K562 (cell line): ENCODE results near the gene KIAA2012. TPM values are rescaled to one million over a fixed set of nuclear protein-coding genes. Genes with fewer than 3 reads are reported as not detected.
A peak's percentile ranks its signal among the peaks of the same experiment; 100 is the strongest.

Source experiments
- ATAC-seq: fragments of 200-7000 bp; cut with Tn5 transposase; 3 replicates; pipeline ENCODE4 v1.9.1; 2020; ENCODE audit warnings: moderate library complexity
- BruUV-seq: library from RNA; stranded (reverse); fragments of 400-500 nt; replicated peaks from 2 replicates; lab custom pipeline; 2021; lab: Mats Ljungman, UMichigan
- CTCF ChIA-PET: fragments of 300-600 bp; formaldehyde crosslinking; extraction: SDS; loops from one replicate; lab custom pipeline; 2021; ENCODE audit warnings: low intra/inter-chr PET ratio; lab: Yijun Ruan, JAX
- POLR2A ChIA-PET: fragments of 300-600, 350-650 bp; sonication (Branson Sonifier 250); formaldehyde crosslinking; extraction: SDS; loops from one replicate; lab custom pipeline; 2021; ENCODE audit warnings: antibody characterized with exemption, inconsistent platforms; lab: Yijun Ruan, JAX
- DNase-seq, 4 experiments: peaks; one replicate each; pipeline versions ENCODE4 v3.0.0 to v3.0.0-alpha.2; 2011 to 2018; ENCODE audit warnings: low spot score in 3 of 4, mixed read lengths in 3 of 4; ENCODE audit errors: extremely low read depth in 1 of 4
- FAIRE-seq: peaks from 2 replicates; lab custom pipeline; 2011; peaks lifted over from hg19 to GRCh38; lab: Jason Lieb, UNC
- H2AFZ ChIP-seq: 2 replicates; pipeline ENCODE4 v1.6.0; 2011; ENCODE audit warnings: low read depth, low read length, control low read depth, inconsistent platforms
- H3K27ac ChIP-seq: fragments of 200-600 bp; 3 replicates; pipeline ENCODE4 v1.8.0; 2011; ENCODE audit warnings: low read depth, mild to moderate bottlenecking, control low read depth, inconsistent platforms, low read length, moderate library complexity, mixed read lengths; ENCODE audit errors: extremely low read depth
- H3K27me3 ChIP-seq, 2 experiments: fragments of 300-600 bp in 1 of 2; 2 replicates in 1 of 2; 3 replicates in 1 of 2; pipeline versions ENCODE4 v1.6.0 to v1.8.0; 2011; ENCODE audit warnings: inconsistent platforms in 2 of 2, low read length in 2 of 2, mild to moderate bottlenecking in 1 of 2, mixed read lengths in 1 of 2, moderate library complexity in 1 of 2; ENCODE audit not compliant: control insufficient read depth in 2 of 2, insufficient read depth in 2 of 2
- H3K36me3 ChIP-seq: fragments of 300-600 bp; 3 replicates; pipeline ENCODE4 v1.8.0; 2011; ENCODE audit warnings: mild to moderate bottlenecking, low read length, inconsistent platforms; ENCODE audit not compliant: control insufficient read depth, insufficient read depth
- H3K4me1 ChIP-seq, 2 experiments: fragments of 200-600 bp in 1 of 2; replicated peaks in 1 of 2; 2 replicates in 1 of 2; 3 replicates in 1 of 2; pipeline versions ENCODE4 v1.5.1 to v1.8.0; 2011; ENCODE audit warnings: inconsistent platforms in 2 of 2, low read length in 2 of 2, mild to moderate bottlenecking in 1 of 2, mixed read lengths in 1 of 2, moderate library complexity in 1 of 2; ENCODE audit not compliant: control insufficient read depth in 2 of 2, insufficient read depth in 2 of 2
- H3K4me2 ChIP-seq: 2 replicates; pipeline ENCODE4 v1.6.1; 2011; ENCODE audit warnings: low read length, control low read depth, inconsistent platforms, mixed read lengths; ENCODE audit not compliant: insufficient read depth
- H3K4me3 ChIP-seq: fragments of 200-600 bp; sonication (generic), shearing (Covaris generic); 2 replicates; pipeline ENCODE4 v1.5.1; 2016; ENCODE audit warnings: control low read depth, inconsistent platforms
- H3K79me2 ChIP-seq: fragments of 200-600 bp; 3 replicates; pipeline ENCODE4 v1.8.0; 2011; ENCODE audit warnings: low read length, inconsistent platforms; ENCODE audit not compliant: control insufficient read depth, insufficient read depth
- H3K9ac ChIP-seq, 2 experiments: 2 replicates each; pipeline versions ENCODE4 v1.6.0 to v1.6.1; 2011; ENCODE audit warnings: low read depth in 2 of 2, low read length in 2 of 2, control low read depth in 1 of 2, inconsistent platforms in 1 of 2, mild to moderate bottlenecking in 1 of 2, mixed read lengths in 1 of 2; ENCODE audit not compliant: insufficient read depth in 1 of 2
- H3K9me1 ChIP-seq: one replicate; pipeline ENCODE4 v1.6.0; 2011; ENCODE audit warnings: inconsistent platforms, mild to moderate bottlenecking, low read length, moderate library complexity; ENCODE audit not compliant: control insufficient read depth, insufficient read depth
- H3K9me3 ChIP-seq: replicated peaks from 2 replicates; pipeline ENCODE4 v1.5.1; 2011; ENCODE audit warnings: low read depth, low read length, inconsistent platforms; ENCODE audit not compliant: control insufficient read depth, insufficient read depth
- H4K20me1 ChIP-seq: replicated peaks from 2 replicates; pipeline ENCODE4 v1.6.1; 2011; ENCODE audit warnings: low read length, inconsistent platforms, mixed read lengths; ENCODE audit not compliant: control insufficient read depth, insufficient read depth
- ARHGAP35 ChIP-seq: fragments of 450-650 bp; IDR thresholded peaks from 2 replicates; pipeline ENCODE4 v1.6.1; 2018; ENCODE audit not compliant: partially characterized antibody
- BCOR ChIP-seq: fragments of 450-650 bp; IDR thresholded peaks from 2 replicates; pipeline ENCODE4 v1.6.1; 2016
- C11orf30 ChIP-seq: fragments of 450-650 bp; IDR thresholded peaks from 2 replicates; pipeline ENCODE4 v1.6.1; 2016; ENCODE audit warnings: low read depth, mild to moderate bottlenecking
- CXXC5 ChIP-seq: fragments of 250-450 bp; sonication (Bioruptor Pico); IDR thresholded peaks from 2 replicates; pipeline ENCODE4 v1.8.0; 2022; ENCODE audit warnings: inconsistent platforms, mild to moderate bottlenecking, moderate library complexity
- DLX4 ChIP-seq: fragments of 250-450 bp; sonication (Bioruptor Pico); IDR thresholded peaks from 2 replicates; pipeline ENCODE4 v1.6.1; 2021; ENCODE audit warnings: mild to moderate bottlenecking
- EHMT2 ChIP-seq: fragments of 450-650 bp; IDR thresholded peaks from 2 replicates; pipeline ENCODE4 v1.6.1; 2018; ENCODE audit warnings: antibody characterized with exemption
- MTF1 ChIP-seq: fragments of 250-450 bp; sonication (Bioruptor Pico); IDR thresholded peaks from 2 replicates; pipeline ENCODE4 v1.9.0; 2021; ENCODE audit warnings: moderate library complexity, mild to moderate bottlenecking, inconsistent platforms, borderline replicate concordance
- RAD21 ChIP-seq, 2 experiments: fragments of 250-450 bp in 1 of 2; fragments of 450-650 bp in 1 of 2; sonication (Bioruptor Pico) in 1 of 2; formaldehyde crosslinking in 1 of 2; IDR thresholded peaks in 1 of 2; conservative IDR thresholded peaks in 1 of 2; 2 replicates each; pipeline versions ENCODE4 v1.4.0 to v1.8.0; 2020 to 2022; ENCODE audit warnings: mild to moderate bottlenecking in 2 of 2, moderate library complexity in 1 of 2
- RFX5 ChIP-seq: IDR thresholded peaks from 2 replicates; pipeline ENCODE4 v1.6.1; 2011; ENCODE audit warnings: low read depth, mild to moderate bottlenecking, improper control_type of control experiment, low read length
- SMAD1 ChIP-seq: fragments of 150-350 bp; IDR thresholded peaks from 2 replicates; pipeline ENCODE4 v1.6.1; 2014; ENCODE audit warnings: low read length, low read depth; ENCODE audit not compliant: partially characterized antibody
- ZFPM2 ChIP-seq: fragments of 250-450 bp; sonication (Bioruptor Pico); IDR thresholded peaks from 2 replicates; pipeline ENCODE4 v1.5.1; 2022; ENCODE audit warnings: mild to moderate bottlenecking
- ZNF212 ChIP-seq: fragments of 450-650 bp; formaldehyde crosslinking; IDR thresholded peaks from 2 replicates; pipeline ENCODE4 v1.4.0; 2020; ENCODE audit warnings: mild to moderate bottlenecking
- ZNF583 ChIP-seq: fragments of 250-450 bp; sonication (Bioruptor Pico); IDR thresholded peaks from 2 replicates; pipeline ENCODE4 v1.4.0; 2020
- WGBS: fragments of 100-300 bp; shearing (Covaris generic); methylation state at CpG from one replicate; pipeline ENCODE4 v1.1.6; 2016; ENCODE audit warnings: low coverage, mixed read lengths; ENCODE audit not compliant: insufficient coverage; ENCODE audit errors: missing lambda C conversion rate; 5-methylcytosine and 5-hydroxymethylcytosine counted together
- in situ Hi-C: fragments of 300-500 bp; cut with MboI; formaldehyde crosslinking; loops from 4 replicates; pipeline ENCODE4 v1.15.0; 2018; ENCODE audit warnings: inconsistent platforms, mixed read lengths
- intact Hi-C: fragments of 100-400 bp; cut with micrococcal nuclease; formaldehyde crosslinking; loops from 2 replicates; pipeline ENCODE4 v1.14.2; 2022
- polyA plus RNA-seq, 8 experiments: library from polyadenylated mRNA; depleted of rRNA in 4 of 8; stranded (reverse) in 5 of 8; unstranded in 3 of 8; fragments of >200 nt; fragmentation: Nextera tagmentation in 2 of 8; fragmentation: Illumina TruSeq in 1 of 8; extraction: Ambion mirVana in 2 of 8; extraction: Trizol in 1 of 8; gene quantifications; 2 replicates each; pipeline versions ENCODE4 v1.2.1 to v1.2.3, GENCODE V29; 2011 to 2014; ENCODE audit warnings: inconsistent platforms in 1 of 8, missing spikeins in 1 of 8
- total RNA-seq, 7 experiments: library from RNA; depleted of rRNA in 6 of 7; stranded (reverse); fragments of >200 nt in 6 of 7; fragmentation: Illumina TruSeq in 2 of 7; extraction: Trizol in 2 of 7; gene quantifications; 2 replicates each; pipeline versions ENCODE4 v1.2.1 to v1.2.3, GENCODE V29; 2011 to 2021; ENCODE audit warnings: low replicate concordance in 1 of 7
- TF ChIP-seq, protein P1 (sequence below): fragments of 450-650 bp; IDR thresholded peaks from 2 replicates; pipeline ENCODE4 v1.6.1; 2016; ENCODE audit warnings: missing biosample characterization, missing genetic modification characterization

Gene KIAA2012
- total and polyA plus RNA-seq, 9 of the 15 experiments (the other 6 are each of a cell fraction or from before 2014, with no cell fraction given), result not detected

DNA sequence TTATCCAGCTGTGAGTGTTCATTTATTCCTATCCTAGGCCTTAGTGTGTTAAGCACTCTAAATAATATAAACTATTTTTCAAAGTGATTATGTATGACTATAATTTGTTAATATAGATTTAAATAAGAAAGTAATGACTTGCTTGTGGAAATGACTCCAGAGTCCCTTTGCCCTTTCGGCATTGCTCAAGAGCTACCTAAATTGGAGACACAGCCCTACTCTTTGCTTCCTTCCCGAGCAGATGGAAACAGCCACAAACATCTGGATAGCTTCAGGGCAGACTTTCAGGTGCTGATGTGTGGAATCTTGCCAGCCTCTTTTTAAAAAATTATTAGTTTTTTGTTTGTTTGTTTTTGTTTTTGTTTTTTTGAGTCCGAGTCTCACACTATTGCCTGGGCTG lies 121.4 kb downstream of the KIAA2012 start (continued):
- TF ChIP-seq RFX5 (no peak), CXXC5 (no peak), ZFPM2 (no peak), ZNF212 (CRISPR knock-in tag) (no peak), SMAD1 (no peak), DLX4 (CRISPR knock-in tag) (no peak), MTF1 (CRISPR knock-in tag) (no peak), ZNF583 (CRISPR knock-in tag) (no peak), C11orf30 (no peak), BCOR (no peak), ARHGAP35 (no peak)
- TF ChIP-seq, protein P1, sequence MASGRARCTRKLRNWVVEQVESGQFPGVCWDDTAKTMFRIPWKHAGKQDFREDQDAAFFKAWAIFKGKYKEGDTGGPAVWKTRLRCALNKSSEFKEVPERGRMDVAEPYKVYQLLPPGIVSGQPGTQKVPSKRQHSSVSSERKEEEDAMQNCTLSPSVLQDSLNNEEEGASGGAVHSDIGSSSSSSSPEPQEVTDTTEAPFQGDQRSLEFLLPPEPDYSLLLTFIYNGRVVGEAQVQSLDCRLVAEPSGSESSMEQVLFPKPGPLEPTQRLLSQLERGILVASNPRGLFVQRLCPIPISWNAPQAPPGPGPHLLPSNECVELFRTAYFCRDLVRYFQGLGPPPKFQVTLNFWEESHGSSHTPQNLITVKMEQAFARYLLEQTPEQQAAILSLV (tag), result no peak
- TF ChIP-seq, all 486 proteins: peak for 0

DNA sequence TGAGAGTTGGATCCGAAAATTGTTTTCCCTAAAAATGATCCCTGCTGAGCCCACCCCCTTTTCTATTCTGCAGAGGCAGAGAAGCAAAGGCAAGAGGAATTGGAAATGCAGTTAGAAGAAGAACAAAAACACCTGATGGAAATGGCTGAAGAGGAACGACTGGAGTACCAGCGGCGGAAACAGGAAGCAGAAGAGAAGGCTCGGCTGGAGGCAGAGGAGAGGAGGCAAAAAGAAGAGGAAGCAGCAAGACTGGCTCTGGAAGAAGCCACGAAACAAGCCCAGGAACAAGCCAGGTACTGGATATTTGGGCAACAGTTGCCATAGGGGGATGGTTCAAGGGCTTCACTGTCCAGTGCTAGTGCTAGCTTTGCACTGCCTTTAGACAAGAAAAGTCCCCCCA lies 123.7 kb downstream of the KIAA2012 start:
- Histone ChIP-seq H3K79me2 (no peaks in the 10 kb centered on the region), H4K20me1 (no peaks in the 10 kb centered on the region), H3K9me1 (no peaks in the 10 kb centered on the region)
- intact Hi-C loops, result no loop called here
- 10% methylated on average over 5 of the region's 6 CpGs for WGBS
- no peak for TF ChIP-seq RAD21 (CRISPR knock-in tag; conservative IDR thresholded peaks at IDR 0.05 in 1 of 2, IDR thresholded peaks at IDR 0.05 in 1 of 2)
- TF ChIP-seq EHMT2, result 0 out of 2 replicates have a peak, but pooled peaks have one; percentile 22
- TF ChIP-seq, all 486 proteins: peak for 1
- Histone ChIP-seq H3K9ac (no peak overlapping the region), H3K4me2 (no peak overlapping the region), H3K4me1 (no peaks in the 10 kb centered on the region; a peak in 1 of 5 replicates), H3K27ac (no peak overlapping the region), H3K36me3 (no peaks in the 10 kb centered on the region), H3K27me3 (no peaks in the 10 kb centered on the region; a peak in 1 of 5 replicates), H3K4me3 (no peak overlapping the region), H2AFZ (peak overlapping the region; percentile 48; the same call in 1 of the 2 replicates), H3K9me3 (no peaks in the 10 kb centered on the region)
- DNase-seq, result no peak
- POLR2A ChIA-PET, result interaction anchor here (0.6 kb wide), 1 partner anchor 1143 kb away, joined by 3 read pairs; no protein-coding TSS in a partner anchor
- no peak for ATAC-seq
- BruUV-seq, result no TSS peak
- in situ Hi-C loops, result no loop called here
- FAIRE-seq, result no peak
- CTCF ChIA-PET, result no interaction called here
